OCI-M1 (cell line): Measurements from ENCODE around the gene SSPN.

ENCODE experiments used
- DNase-seq: peaks from one replicate; lab custom pipeline; 2025; lab: John Stamatoyannopoulos, UW

Gene SSPN

DNA sequence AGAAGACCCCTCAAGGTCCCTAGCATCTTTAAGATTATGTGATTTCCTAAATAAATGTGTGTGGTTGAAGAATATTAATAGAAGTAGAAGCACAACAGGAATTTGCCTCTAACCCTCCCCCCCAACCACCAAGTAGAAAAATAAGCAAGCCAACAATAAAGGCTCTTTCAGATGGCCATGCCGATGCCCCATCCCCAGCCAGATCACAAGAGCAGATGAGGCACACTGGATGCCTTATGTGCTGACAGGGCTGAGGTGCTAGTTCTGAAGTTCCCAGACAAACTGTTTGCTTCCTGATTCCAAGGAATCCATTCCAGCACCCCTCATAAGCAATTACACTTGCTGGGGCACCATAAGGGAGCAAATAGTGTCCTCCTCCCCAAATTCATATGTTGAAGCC is 90.0 kb downstream of the SSPN start:
- no peak for DNase-seq

GRCh38 chr12:26286186-26286585 is 90.8 kb downstream of the SSPN start:
- DNase-seq: no peak

- no peak for DNase-seq
Measured at GRCh38 chr12:26287671-26288381, 92.5 kb downstream of the SSPN start.

- no peak for DNase-seq
Measured at GRCh38 chr12:26290565-26290964, 95.2 kb downstream of the SSPN start.

GRCh38 chr12:26292596-26292995 is 97.2 kb downstream of the SSPN start:
- no peak for DNase-seq

GRCh38 chr12:26293612-26294011 is 98.2 kb downstream of the SSPN start:
- no peak for DNase-seq

GRCh38 chr12:26295001-26295400 is 99.6 kb downstream of the SSPN start:
- DNase-seq: no peak

GRCh38 chr12:26297396-26298070 is 102.2 kb downstream of the SSPN start:
- DNase-seq: no peak

- DNase-seq: peak; percentile 92
Measured at GRCh38 chr12:26298785-26299621, 103.6 kb downstream of the SSPN start.

DNA sequence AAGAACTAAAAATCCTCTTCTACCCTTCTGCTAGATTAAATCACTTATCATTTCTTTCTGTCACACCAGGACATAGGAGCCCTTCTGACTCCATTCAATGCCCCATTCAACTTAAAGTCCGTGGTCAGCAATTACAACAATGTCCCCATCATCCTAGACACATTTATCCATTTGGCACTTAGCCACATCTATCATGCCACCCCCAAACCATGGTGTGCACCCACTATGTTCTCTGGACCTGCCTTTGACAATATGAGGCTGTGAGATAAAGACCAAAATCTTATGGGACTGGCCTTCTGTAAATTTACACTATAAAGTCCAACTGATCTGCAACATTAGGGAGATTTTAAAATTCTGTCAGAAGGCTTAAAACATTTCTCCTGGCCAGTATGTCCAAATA is 104.4 kb downstream of the SSPN start:
- DNase-seq: peak; percentile 64
